22Rv1 (cell line): ENCODE measurements around the gene TBX21.

Experiments
- CTCF ChIP-seq: fragments of 450-650 bp; IDR thresholded peaks from 2 replicates; pipeline ENCODE4 v1.5.1; 2017; ENCODE audit warnings: mild to moderate bottlenecking
- ZFX ChIP-seq: fragments of 450-650 bp; IDR thresholded peaks from 2 replicates; pipeline ENCODE4 v1.6.1; 2017; ENCODE audit warnings: antibody characterized with exemption, borderline replicate concordance

GRCh38 chr17:47733674-47734410, 806 bp downstream of the TBX21 start:
- TF ChIP-seq CTCF (no peak), ZFX (no peak)
